NCI-H1105 (cell line): ENCODE data around the gene CCDC191.

Experiments
- DNase-seq: peaks from one replicate; lab custom pipeline; 2025; lab: John Stamatoyannopoulos, UW

CCDC191 gene

GRCh38 chr3:114060906-114061655 is 4.8 kb upstream of the CCDC191 start:
- no peak for DNase-seq

- DNase-seq: no peak
Observed at GRCh38 chr3:114058646-114059045, 2.3 kb upstream of the CCDC191 start.

- DNase-seq: no peak
Observed at GRCh38 chr3:114057011-114057347, 653 bp upstream of the CCDC191 start.

GRCh38 chr3:114052216-114052615 is 4.1 kb downstream of the CCDC191 start:
- DNase-seq: no peak

- no peak for DNase-seq
Observed at GRCh38 chr3:114043205-114043604, 13.1 kb downstream of the CCDC191 start.

- DNase-seq: no peak
Observed at GRCh38 chr3:114035896-114036295, 20.4 kb downstream of the CCDC191 start.

- DNase-seq: no peak
Observed at GRCh38 chr3:114034787-114035545, 21.4 kb downstream of the CCDC191 start.

- no peak for DNase-seq
Observed at GRCh38 chr3:114034211-114034610, 22.1 kb downstream of the CCDC191 start.

- no peak for DNase-seq
Observed at GRCh38 chr3:114033721-114034120, 22.6 kb downstream of the CCDC191 start.

GRCh38 chr3:114026331-114026730 is 30.0 kb downstream of the CCDC191 start:
- DNase-seq: no peak

GRCh38 chr3:114025451-114025850 is 30.9 kb downstream of the CCDC191 start:
- no peak for DNase-seq

GRCh38 chr3:114022145-114022802 is 34.1 kb downstream of the CCDC191 start:
- no peak for DNase-seq

- DNase-seq: no peak
Observed at GRCh38 chr3:114020907-114021306, 35.4 kb downstream of the CCDC191 start.

- DNase-seq: no peak
Observed at GRCh38 chr3:114019486-114019885, 36.8 kb downstream of the CCDC191 start.

- no peak for DNase-seq
Observed at GRCh38 chr3:114014211-114014610, 42.1 kb downstream of the CCDC191 start.

- no peak for DNase-seq
Observed at GRCh38 chr3:114011059-114011797, 45.1 kb downstream of the CCDC191 start.

GRCh38 chr3:114005481-114005880 is 50.8 kb downstream of the CCDC191 start:
- DNase-seq: no peak

GRCh38 chr3:113985541-113985940 is 70.8 kb downstream of the CCDC191 start:
- no peak for DNase-seq

GRCh38 chr3:113983544-113983943 is 72.8 kb downstream of the CCDC191 start:
- DNase-seq: no peak

GRCh38 chr3:113981803-113982202 is 74.5 kb downstream of the CCDC191 start:
- DNase-seq: no peak

- DNase-seq: no peak
Observed at GRCh38 chr3:113979916-113980315, 76.4 kb downstream of the CCDC191 start.

- DNase-seq: no peak
Observed at GRCh38 chr3:113977822-113978221, 78.5 kb downstream of the CCDC191 start.
